Measurements from ENCODE around the gene HIF1A. TPM values are rescaled to one million over a fixed set of nuclear protein-coding genes. Genes with fewer than 3 reads are reported as not detected.

HIF1A gene
- polyA plus RNA-seq, 4 donors: 95.6 to 182 (median 164) TPM

GRCh38 chr14:61769893-61770292 is 74.6 kb downstream of the HIF1A start:
- no peak for DNase-seq (ENCODE audit: low read depth in 4 of 4, low spot score in 3 of 4)

- DNase-seq (ENCODE audit: low read depth in 4 of 4, low spot score in 3 of 4): no peak
Measured at GRCh38 chr14:61774861-61775260, 79.5 kb downstream of the HIF1A start.

- DNase-seq (ENCODE audit: low read depth in 4 of 4, low spot score in 3 of 4): no peak
Measured at GRCh38 chr14:61780125-61780524, 84.8 kb downstream of the HIF1A start.

GRCh38 chr14:61797309-61797708 is 102.0 kb downstream of the HIF1A start:
- no peak for DNase-seq (ENCODE audit: low read depth in 4 of 4, low spot score in 3 of 4)

Other genes starting within 250 kb of the HIF1A start
- gene SNAPC1, start 66.9 kb downstream of the HIF1A start, polyA plus RNA-seq (ENCODE audit: insufficient read length in 4 of 4): 10 to 100 TPM in 3 of 4 donors, 1 to 10 TPM in 1; 10.0 to 14.3 (median 13.5) TPM
- gene SYT16, start 117.2 kb downstream of the HIF1A start, polyA plus RNA-seq (ENCODE audit: insufficient read length in 4 of 4): 1 to 10 TPM in 2 of 4 donors, under 1 TPM in 2; 0.92 to 2.0 (median 1.2) TPM

Measured in left renal pelvis (tissue), 4 donors.